ENCODE measurements around the gene INSC.

INSC gene

DNA sequence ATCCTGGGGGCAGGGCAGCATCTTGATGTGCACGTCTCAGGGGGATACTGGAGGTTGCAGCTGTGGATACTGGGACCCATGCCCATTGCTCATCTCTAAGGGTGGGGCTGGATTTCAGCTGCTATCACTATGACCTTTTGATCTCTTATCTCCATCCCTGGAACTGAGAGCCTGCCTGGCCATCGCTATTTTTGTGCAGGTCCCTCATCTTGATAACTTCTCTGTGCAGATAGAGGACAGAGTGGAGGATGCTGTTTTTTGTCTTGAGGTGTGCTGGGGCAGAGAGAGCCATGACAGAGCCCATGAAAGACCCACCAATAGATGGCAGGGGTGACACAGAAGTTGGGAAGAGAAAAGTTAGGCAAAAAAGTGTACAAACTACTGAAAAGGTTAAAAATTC is 5.1 kb upstream of the INSC start:
- no peak for DNase-seq

DNA sequence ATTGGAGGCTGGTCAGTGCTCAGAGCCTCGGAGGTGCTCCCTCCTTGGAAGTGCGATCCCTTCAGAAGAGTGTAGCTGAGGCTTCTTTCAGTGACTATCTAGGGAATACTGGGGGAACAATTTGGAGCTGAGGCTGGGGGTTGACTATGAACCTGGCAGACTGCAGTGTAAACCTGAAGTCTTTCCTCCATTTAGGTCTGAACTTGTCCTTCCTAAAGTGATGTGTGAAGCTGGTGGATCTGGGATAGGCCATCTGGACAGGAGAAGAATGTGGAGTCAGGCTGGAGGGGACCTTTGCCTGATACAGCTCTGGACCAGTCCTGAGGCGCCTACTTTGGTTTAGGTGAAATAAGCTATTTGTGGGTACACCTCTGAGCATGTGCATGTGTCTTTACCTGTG is 3.5 kb upstream of the INSC start:
- no peak for DNase-seq

DNA sequence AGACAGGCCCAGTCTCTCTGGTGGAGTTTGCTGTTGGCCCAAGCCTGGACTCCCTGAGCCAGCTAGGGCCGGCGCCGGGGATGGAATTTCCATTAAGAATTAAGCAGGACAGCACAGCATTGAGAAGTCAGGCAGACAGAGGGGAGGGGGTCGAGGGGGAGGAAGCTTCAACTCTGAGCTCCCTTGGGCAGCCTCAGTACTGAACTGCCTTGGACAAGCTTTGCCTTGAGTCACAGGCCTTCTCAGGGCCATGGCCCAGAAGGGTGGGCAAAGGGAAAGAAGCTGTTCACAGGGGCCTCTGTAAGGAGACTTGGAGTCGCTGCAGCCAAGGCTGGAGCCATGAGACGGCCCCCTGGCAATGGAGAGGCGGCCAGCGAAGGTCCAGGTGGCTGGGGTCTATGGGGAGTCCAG is 2.6 kb upstream of the INSC start:
- DNase-seq, result no peak

DNA sequence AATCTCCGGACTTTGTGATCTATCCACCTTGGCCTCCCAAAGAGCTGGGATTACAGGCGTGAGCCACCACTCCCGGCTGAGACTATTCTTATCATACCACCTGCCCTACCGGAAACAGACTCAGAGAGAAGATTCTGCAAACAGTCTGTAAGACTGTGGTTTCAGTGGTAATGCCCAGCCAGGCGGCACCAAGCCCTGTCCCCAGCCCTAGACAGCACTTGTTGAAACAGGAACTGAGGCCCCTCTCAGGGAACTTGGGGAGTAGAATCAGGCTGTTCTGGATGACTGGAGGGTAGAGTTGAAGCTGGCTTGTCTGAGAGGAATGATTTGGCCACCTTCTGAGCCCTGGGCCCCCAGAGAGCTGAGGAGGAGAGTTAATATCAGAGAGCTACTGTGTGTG is 1.3 kb upstream of the INSC start:
- DNase-seq, result peak; percentile 5

DNA sequence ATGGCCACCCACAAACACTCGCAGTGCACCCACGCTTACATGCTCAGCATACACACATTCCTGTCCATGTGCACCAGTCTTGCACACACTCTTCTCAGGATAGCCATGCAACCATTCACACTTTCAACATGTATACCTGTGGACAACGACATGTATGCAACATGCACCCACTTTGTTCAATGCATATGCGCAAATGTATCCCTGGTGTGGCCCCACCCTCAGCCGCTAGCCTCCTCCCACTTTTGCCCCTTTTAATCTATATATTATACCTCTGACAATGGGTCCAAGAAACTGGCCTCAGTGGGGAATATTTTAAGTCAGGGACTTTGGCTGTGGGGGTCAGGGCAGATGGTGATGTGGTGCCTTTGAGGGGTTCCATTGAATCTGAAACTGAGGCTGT is 963 bp downstream of the INSC start:
- DNase-seq, result no peak

DNA sequence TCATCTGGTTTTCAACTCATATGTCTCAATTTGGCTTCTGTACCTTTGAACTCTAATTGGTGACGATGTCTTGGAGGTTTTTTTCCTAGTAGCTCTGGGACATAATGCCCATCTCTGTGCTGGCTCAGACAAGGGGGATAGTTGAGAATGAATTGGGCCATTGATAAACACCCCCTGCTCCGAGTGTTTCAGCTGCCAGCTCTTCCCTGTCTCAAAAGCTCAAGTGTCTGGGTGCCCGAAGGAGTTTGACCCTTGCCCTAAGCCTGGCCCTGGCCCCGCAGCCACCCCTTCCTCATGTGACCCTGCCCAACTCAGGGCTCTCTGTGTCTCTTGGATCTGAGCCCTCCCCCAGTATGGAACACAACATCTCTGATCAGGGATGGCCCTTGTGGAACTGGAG is 3.0 kb downstream of the INSC start:
- no peak for DNase-seq

DNA sequence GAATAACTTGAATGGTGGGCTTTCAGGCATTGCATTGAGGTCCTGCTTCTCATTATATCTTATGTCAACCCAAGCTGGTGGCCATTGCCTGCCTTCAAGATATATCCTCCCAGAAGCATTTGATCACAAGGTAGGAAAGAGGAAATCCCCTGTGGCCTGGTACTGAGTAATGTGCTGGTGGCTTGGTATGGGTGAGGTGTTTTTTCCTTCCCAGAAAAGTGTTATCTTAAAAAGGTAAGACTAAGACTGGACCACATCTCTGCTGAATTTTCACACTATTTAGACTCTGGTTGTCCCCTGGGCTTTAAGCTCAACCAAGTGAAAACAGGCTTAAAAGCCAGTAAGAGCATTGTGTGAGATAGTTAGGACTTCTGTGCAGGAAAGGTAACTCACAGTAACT is 3.7 kb downstream of the INSC start:
- no peak for DNase-seq

DNA sequence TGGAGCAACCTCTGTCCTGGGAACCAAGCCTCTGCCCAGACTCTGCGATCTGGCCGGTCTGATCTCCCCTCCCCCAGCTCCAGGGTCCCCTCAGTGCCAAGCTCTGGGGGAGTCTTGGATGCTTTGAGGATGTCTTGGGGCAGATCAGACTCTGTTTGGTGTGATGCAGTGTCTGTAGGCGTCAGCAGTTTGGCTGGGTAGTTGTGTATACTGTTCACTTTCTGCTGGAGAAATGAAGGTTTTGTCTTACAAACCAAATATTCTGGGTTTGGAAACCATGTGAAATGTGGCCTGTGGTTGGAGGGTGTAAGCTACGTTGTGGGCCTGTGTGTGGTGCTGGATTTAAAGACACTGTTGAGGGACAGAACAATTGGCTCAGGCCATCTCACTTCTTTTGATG is 4.6 kb downstream of the INSC start:
- no peak for DNase-seq

DNA sequence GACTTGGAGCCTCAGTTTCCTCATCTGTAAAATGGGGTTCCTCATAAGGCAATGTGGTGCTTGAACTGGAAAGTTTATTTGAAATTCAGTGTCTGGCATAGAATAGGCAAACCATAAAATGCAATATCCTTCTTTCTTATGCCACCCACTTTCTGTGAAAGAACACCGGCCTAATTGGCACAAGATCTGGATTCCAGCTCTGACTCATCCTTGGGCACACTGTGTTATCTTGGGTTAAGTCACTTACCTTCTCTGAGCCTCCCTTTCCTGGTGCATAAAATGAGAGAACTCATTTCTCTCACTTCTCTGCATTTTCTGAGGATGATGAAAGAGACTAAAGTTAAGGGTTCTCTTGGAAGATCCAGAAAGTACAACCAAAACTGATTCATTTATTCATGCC is 5.1 kb downstream of the INSC start:
- DNase-seq, result no peak

DNA sequence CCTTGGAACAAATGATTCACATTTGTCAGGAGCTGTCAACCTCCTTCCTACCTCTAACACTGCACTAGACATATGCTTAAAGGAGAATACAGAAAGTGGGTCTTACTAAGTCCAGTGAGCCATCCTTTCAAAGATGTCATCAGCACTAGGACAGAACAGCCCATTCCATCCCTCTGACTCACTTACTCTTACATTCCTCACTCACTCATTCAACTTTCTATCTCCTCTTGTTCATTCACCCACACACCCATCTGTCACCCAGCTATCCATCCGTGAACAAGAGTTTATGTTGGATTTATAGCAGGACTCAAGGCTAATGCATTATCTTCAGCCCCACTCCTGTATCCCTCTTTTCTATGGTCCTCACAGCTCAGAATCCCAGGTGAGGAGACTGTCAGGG is 9.1 kb downstream of the INSC start:
- no peak for DNase-seq

DNA sequence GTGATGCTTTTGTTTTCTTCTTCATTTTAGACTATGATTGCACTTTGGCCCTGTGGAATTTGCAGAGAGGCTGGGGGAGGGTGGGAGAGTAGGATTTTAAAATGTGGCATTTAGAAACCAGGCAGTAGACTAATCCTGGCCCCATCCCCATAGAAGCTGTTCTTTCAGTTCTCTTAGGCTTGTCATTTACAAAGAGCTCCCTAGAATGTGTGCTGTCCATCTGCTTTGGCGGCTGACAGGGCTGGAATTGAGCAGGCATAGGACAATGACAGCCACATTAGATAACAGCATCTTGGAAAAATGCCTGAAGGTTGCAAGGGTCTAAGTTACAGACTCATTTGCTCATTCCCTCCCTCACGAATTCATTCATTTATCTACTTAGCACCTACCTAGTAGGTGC is 9.8 kb downstream of the INSC start:
- DNase-seq, result no peak

DNA sequence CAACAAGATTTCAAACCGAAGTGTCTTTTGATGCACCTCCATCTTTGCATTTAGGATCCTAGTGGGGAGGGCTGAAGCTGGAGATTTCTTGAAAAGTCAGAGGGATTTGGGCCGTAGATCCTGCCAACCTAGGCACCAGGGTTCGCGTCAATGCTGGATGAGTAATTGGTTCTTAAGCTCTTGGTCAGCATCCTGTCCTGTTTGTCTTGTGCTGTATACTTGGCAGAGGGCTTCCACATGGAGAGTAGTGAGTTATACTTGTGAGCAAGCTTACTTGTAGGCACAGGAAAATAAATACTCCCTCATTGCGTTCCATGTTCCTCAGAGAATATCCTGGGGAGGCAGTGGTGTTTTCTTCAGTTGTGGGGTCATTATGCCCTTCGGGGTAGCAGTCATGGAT is 12.6 kb downstream of the INSC start:
- DNase-seq, result no peak

DNA sequence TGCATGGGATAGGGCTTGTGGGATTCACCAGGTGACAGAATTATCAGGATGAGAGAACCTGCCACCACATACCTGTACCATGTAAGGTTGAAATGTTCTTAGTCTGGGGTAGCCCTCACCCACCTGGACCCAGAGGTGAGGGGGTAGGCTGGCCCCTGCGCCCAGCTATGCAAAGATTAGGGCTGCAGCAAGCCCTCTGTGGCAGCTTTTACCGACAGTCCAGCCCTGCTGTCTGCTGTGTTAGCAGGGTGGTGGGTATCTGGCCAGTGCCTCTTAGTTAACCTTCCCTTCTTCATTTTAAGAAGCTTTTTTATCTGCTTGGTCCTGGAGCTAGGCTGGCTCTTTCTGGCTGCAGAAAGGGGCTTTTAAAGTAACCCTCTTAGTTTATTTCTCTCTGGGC is 13.9 kb downstream of the INSC start:
- no peak for DNase-seq

DNA sequence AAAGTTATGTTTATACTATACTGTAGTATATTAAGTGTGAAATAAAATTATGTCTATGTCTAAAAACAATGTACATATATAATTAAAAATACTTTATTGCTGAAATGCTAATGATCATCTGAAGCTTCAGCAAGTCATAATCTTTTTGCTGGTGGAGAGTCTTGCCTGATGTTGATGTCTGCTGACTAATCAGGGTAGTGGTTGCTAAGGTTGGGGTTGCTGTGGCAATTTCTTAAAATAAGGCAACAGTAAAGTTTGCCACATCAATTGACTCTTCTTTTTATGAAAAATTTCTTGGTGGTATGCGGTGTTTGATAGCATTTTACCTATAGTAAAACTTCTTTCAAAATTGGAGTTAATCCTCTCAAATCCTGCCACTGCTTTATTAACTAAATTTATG is 21.4 kb downstream of the INSC start:
- no peak for DNase-seq

DNA sequence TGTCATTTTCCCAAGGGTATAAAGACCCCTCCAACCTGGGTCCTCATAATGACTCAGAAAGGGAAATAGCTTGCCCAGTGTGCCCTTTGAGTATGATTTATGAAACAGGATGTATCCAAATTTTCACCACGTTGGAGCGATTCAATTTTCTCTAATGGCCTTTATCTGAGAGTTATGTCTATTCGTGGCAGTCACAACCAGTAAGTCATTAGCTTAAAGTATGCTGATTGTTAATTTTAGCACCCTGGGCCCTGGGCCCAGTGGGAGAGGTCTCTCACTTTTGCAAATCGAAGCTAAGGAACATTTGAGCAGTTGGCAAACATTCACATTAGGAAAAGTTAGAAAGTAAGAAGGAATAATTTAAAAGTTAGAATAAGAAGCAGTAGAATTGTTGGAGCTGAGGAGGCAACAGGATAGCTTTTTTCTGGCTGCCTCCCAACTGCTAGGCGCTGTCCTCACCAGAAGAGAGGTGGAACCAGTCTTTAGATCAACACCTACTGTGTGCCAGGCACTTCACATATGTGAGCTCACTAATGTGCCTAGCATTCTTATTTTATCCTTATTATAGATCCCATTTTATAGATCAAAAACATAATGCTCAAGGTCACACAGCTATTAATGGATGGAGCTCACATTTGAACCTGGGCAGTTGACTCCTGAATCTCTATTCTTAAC is 24.5 kb downstream of the INSC start:
- no peak for DNase-seq

DNA sequence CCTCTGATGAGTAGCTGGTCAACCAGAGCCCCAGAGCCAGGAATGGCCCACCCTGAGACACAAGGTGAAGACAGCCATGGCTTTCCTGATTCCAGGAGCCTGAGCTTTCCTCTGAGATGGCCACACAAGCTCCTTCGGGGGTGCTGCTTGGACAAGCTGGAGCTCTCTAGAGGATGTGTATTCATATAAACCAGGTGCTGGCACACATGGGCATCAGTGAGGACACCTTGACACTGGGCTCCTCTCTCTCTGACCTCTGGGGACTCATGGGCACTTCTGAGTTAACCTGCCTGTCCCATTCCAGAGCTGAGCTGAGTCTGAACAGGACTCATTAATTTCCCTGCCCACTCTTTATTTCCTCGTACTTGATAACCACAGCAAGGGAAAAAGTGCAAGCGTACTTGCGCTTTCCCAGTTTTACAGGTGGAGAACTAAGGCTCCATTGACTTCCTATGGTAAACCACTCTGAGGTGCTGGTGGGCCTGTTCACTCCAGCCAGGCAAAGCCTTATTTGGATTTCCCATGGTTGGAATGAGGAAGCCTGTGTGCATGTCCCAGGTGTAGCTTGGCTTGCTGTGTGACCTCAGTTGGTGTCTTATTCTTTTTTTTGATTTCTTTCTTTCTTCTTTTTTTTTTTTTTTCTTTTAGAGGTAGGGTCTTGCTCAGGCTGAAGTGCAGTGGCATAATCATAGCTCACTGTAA is 25.4 kb downstream of the INSC start:
- no peak for DNase-seq

DNA sequence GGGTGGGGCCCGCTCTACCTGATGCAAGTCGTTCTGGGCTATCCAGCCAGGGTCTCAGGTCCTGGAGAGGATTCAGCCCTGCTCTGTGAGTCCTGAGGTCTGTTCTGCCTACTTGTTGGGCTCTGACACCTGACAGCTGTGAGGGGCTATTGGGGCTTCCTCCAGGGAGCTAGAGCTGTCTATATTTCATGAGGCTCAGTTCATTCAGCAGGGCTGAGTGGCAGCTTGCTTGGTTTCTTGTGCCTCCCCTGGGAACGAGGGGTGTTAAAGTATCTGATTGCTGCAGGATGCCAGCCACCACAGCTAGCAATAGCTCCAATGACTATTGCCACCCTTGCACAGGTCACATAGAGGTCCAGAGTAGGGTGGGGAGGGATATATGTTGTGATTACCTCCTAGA is 26.7 kb downstream of the INSC start:
- DNase-seq, result no peak

DNA sequence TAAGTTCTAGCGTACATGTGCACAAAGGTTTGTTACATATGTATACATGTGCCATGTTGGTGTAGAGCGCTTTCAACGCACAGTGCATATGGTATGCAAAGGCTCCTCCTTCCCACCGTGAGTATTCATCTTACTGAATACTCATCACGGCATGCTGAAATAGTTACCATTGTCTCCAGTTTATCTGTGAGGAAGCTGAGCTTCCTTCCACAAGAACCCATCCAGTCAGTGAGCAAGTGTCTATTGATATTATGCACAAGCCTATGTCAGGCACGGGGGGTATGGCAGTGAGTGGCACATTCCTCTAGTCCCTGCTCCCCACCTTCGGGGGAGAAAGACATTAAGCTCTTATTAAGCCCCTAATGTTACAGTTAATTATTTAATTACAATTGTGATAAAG is 28.1 kb downstream of the INSC start:
- DNase-seq, result no peak

DNA sequence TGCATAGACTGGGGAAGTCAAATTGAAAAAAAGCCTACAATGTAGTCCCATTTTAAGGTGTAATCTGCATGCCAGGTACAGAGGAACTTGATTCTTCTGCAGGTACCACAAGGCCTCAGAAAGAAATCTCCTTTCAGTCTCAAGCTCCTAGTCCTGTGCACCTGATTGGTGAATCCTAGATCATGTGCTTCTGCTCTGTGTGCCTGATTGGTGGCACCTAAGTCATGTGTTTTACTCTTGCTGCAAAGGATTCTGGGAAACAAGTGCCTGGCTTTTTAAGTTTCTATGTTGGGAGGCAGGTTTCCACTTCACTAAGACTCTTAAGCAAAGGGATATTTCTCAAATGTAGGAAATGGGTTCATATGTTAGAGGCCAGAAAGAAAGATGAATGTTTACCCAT is 29.1 kb downstream of the INSC start:
- DNase-seq, result no peak

DNA sequence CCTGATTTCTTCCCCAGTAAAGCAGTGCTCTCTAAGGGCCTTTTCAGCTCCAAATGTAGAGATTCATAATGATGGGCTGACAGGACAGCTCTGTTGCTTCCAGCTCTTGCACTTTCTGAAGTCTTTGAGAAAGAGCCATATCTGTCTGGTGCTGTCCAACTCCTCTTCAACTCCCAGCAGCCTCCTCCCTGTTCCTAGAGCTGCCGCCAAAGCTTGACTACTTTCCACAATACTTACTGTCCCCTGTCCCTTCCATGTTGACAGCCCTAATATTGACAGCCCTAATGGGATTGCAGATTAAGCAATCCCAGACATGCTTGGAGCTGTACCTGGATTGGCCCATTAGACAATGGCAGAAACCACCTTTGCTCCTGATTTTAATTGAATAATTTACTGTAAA is 29.6 kb downstream of the INSC start:
- DNase-seq, result no peak

DNA sequence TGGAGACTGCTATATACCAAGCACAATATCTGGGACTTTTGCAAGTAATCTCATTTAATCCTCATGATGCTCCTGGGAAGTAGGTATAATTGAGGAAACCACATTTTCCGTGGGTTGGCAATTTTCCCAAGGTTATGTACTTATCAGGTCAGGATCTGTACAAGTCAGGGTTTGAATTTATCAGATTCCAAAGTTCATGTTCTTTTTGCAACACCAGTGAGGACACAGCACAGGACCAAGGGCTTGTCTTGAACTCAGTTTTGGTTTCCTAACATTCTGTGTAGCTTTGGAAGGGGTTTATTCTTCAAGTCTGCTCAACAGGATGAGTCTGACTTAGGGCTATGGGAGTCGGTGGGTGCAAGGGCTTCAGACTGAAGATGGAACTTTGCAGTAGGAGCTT is 30.4 kb downstream of the INSC start:
- DNase-seq, result no peak

DNA sequence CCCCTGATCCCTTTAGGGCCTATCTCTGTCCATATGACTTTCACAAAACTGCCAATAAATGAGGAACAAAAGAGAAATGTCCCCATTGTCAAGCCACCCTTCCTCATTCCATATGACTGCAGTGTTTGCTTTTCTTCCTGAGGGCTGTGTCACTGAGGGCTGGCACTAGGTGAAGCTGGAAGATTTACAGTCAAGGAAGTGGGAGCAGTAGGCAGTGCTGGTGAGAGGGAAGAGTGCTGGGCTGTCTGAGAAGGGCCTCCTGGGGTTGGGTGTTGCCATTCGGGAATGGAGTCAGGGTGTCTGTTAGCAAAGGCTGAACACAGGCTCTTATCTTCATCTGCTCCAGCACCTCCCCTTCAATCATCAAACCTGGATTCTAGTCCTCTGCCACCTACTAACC is 30.9 kb downstream of the INSC start:
- DNase-seq, result no peak

DNA sequence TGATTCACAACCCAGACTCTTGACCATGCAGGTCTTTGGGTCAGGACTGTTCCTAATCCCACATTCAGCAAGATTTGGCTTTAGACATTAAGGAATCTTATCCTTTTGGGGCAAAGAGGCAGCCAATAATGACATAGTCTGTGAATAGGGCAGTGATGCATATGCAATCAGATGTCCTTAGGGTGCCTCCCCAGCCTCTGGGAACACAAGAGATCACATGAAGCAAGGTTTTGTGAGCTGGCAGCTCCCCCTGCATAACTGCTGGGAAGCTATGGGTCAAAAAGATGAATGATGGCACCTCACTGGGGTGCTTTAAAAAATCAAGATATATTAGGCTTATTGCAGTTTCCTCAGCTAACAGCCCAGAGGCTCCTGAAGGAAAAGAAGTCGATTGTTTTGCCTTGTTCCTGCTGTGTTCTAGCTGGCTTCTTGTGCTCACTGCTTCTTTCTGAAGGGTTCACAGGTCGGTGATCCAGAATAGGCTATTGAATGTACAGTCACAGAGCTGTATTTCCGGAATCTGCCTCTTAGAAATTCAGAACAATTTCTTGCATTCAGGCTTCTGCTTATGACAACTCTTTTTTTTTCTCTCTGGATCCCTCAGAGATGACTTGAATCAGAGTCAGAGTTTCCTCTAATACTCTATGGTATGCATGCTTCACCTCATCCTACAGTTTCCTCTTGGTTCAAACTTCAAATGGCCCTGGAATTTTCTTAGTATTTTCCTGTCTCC is 31.7 kb downstream of the INSC start:
- DNase-seq, result no peak

DNA sequence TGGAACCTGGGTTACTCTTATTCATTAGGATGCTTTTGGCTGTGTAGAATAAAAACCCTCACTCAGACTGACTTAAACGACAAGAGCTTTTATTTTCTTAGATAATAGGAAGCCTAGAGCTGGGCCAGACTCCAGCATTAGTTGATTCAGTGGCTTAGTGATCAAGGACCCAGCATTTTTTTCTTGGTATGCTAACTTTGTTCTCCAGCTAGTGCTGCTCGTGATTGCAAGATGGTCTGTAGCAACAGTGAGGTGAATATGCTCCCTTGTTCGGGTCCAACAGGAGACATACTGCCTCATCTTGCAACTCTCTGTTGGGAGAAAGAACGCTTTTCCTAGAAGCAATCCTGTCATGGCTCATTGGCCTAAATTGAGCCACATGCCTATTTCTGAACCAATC is 33.4 kb downstream of the INSC start:
- DNase-seq, result no peak

DNA sequence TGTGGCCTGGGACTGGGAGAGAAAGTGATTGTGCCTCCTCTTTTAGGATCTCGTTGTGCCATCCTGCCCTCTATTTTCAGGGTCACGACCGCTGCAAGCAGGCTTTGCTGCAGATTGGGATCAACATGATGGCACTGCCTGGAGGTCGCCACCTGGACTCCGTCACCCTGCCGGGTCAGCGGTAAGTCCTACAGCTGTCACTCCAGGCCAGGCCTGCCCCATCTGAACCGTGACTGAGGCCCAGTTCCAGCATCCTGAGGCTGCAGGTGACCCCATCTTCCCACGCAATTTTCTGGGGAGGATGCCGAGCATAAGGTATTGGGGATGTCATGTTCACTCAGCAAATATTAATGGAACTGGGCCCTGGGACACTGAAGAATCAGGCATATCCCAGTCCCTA is 34.3 kb downstream of the INSC start:
- DNase-seq, result no peak

All from CD4-positive, alpha-beta T cell treated with Interleukin-21 for 1 hour (primary cell).